ENCODE data around the gene XKR3.

XKR3 gene

GRCh38 chr22:16827506-16827905 is 2.3 kb upstream of the XKR3 start:
- no peak overlapping the region for H3K4me3 ChIP-seq (ENCODE audit: low read depth, low read length)
- no peak for TF ChIP-seq CTCF (IDR thresholded peaks at IDR 0.05; ENCODE audit: borderline replicate concordance, insufficient read depth, low read depth, low read length)

GRCh38 chr22:16819249-16819648 is 6.0 kb downstream of the XKR3 start:
- TF ChIP-seq CTCF (IDR thresholded peaks at IDR 0.05; ENCODE audit: borderline replicate concordance, insufficient read depth, low read depth, low read length): no peak
- no peak overlapping the region for H3K4me3 ChIP-seq (ENCODE audit: low read depth, low read length)

GRCh38 chr22:16818538-16818937 is 6.7 kb downstream of the XKR3 start:
- TF ChIP-seq CTCF (IDR thresholded peaks at IDR 0.05; ENCODE audit: borderline replicate concordance, insufficient read depth, low read depth, low read length): no peak
- H3K4me3 ChIP-seq (ENCODE audit: low read depth, low read length): no peak overlapping the region

- H3K4me3 ChIP-seq (ENCODE audit: low read depth, low read length): no peak overlapping the region
- no peak for TF ChIP-seq CTCF (IDR thresholded peaks at IDR 0.05; ENCODE audit: borderline replicate concordance, insufficient read depth, low read depth, low read length)
Measured at GRCh38 chr22:16815073-16815472, 10.1 kb downstream of the XKR3 start.

GRCh38 chr22:16810188-16810802 is 14.9 kb downstream of the XKR3 start:
- no peak overlapping the region for H3K4me3 ChIP-seq (ENCODE audit: low read depth, low read length)
- TF ChIP-seq CTCF (IDR thresholded peaks at IDR 0.05; ENCODE audit: borderline replicate concordance, insufficient read depth, low read depth, low read length): no peak

- no peak overlapping the region for H3K4me3 ChIP-seq (ENCODE audit: low read depth, low read length)
- TF ChIP-seq CTCF (IDR thresholded peaks at IDR 0.05; ENCODE audit: borderline replicate concordance, insufficient read depth, low read depth, low read length): no peak
Measured at GRCh38 chr22:16808744-16809143, 16.5 kb downstream of the XKR3 start.

GRCh38 chr22:16807109-16807508 is 18.1 kb downstream of the XKR3 start:
- no peak overlapping the region for H3K4me3 ChIP-seq (ENCODE audit: low read depth, low read length)
- no peak for TF ChIP-seq CTCF (IDR thresholded peaks at IDR 0.05; ENCODE audit: borderline replicate concordance, insufficient read depth, low read depth, low read length)
